Fibroblast of pulmonary artery (primary cell): ENCODE data around the gene POLE.
"Not testable (repeated sequence)": the region's sequence is repeated elsewhere in the genome, so short reads cannot be mapped to it uniquely, and the experiment has no call there.

Experiments
- DNase-seq: peaks from one replicate; pipeline ENCODE4 v3.0.0-alpha.2; 2010; ENCODE audit warnings: low read depth
- H3K4me3 ChIP-seq: replicated peaks from 2 replicates; pipeline ENCODE4 v1.5.1; 2011; ENCODE audit warnings: low read depth, mild to moderate bottlenecking, control low read depth, low read length, moderate library complexity
- TF ChIP-seq, protein P1 (sequence below): IDR thresholded peaks from 2 replicates; pipeline ENCODE4 v1.5.1; 2011; ENCODE audit warnings: mild to moderate bottlenecking, control low read depth, low read length, inconsistent platforms; ENCODE audit errors: missing control alignments

POLE gene

GRCh38 chr12:132600048-132601032 is 86.8 kb downstream of the POLE start:
- TF ChIP-seq, protein P1, sequence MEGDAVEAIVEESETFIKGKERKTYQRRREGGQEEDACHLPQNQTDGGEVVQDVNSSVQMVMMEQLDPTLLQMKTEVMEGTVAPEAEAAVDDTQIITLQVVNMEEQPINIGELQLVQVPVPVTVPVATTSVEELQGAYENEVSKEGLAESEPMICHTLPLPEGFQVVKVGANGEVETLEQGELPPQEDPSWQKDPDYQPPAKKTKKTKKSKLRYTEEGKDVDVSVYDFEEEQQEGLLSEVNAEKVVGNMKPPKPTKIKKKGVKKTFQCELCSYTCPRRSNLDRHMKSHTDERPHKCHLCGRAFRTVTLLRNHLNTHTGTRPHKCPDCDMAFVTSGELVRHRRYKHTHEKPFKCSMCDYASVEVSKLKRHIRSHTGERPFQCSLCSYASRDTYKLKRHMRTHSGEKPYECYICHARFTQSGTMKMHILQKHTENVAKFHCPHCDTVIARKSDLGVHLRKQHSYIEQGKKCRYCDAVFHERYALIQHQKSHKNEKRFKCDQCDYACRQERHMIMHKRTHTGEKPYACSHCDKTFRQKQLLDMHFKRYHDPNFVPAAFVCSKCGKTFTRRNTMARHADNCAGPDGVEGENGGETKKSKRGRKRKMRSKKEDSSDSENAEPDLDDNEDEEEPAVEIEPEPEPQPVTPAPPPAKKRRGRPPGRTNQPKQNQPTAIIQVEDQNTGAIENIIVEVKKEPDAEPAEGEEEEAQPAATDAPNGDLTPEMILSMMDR = peak; percentile 64
- peak; percentile 71 for DNase-seq
- H3K4me3 ChIP-seq = peak overlapping the region; percentile 57

- not testable (repeated sequence) for H3K4me3 ChIP-seq, DNase-seq
These were observed 87.6 kb downstream of the POLE start for GRCh38 chr12:132599502-132599901.

- peak; percentile 26 for DNase-seq
- TF ChIP-seq, protein P1 = no peak
- peak overlapping the region; percentile 48 for H3K4me3 ChIP-seq
These were observed 89.5 kb downstream of the POLE start for GRCh38 chr12:132597333-132598316.

GRCh38 chr12:132596016-132596415 is 91.1 kb downstream of the POLE start:
- DNase-seq = peak; percentile 63
- TF ChIP-seq, protein P1 = no peak
- no peak overlapping the region for H3K4me3 ChIP-seq

DNA sequence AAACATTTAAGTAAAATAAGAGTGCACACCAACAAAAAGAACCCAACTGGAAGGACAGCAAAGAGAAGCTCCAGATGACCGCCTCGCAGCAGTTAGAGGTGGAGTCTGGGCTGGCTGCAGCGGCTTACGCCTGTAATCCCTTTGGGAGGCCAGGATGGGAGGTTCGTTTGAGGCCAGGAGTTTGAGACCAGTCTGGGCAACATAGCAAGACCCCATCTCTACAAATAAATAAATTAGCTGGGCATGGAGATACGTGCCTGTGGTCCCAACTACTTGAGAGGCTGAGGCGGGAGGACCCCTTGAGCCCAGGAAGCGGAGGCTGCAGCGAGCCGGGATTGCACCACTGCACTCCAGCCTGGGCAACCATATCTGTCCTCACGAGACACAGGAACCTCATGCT is 92.0 kb downstream of the POLE start:
- no peak overlapping the region for H3K4me3 ChIP-seq
- TF ChIP-seq, protein P1 = no peak
- no peak for DNase-seq

GRCh38 chr12:132593938-132594358 is 93.2 kb downstream of the POLE start:
- TF ChIP-seq, protein P1 = no peak
- no peak overlapping the region for H3K4me3 ChIP-seq
- peak; percentile 86 for DNase-seq

- TF ChIP-seq, protein P1 = no peak
- no peak overlapping the region for H3K4me3 ChIP-seq
- DNase-seq = no peak
These were observed 93.6 kb downstream of the POLE start for GRCh38 chr12:132593521-132593920.
